K562 (cell line): ENCODE data around the gene LOXHD1. TPM values are rescaled to one million over a fixed set of nuclear protein-coding genes. Genes with fewer than 3 reads are reported as not detected.

Experiments used
- ATAC-seq: fragments of 200-7000 bp; cut with Tn5 transposase; 3 replicates; pipeline ENCODE4 v1.9.1; 2020; ENCODE audit warnings: moderate library complexity
- BruUV-seq: library from RNA; stranded (reverse); fragments of 400-500 nt; replicated peaks from 2 replicates; lab custom pipeline; 2021; lab: Mats Ljungman, UMichigan
- CTCF ChIA-PET: fragments of 300-600 bp; formaldehyde crosslinking; extraction: SDS; loops from one replicate; lab custom pipeline; 2021; ENCODE audit warnings: low intra/inter-chr PET ratio; lab: Yijun Ruan, JAX
- POLR2A ChIA-PET: fragments of 300-600, 350-650 bp; sonication (Branson Sonifier 250); formaldehyde crosslinking; extraction: SDS; loops from one replicate; lab custom pipeline; 2021; ENCODE audit warnings: antibody characterized with exemption, inconsistent platforms; lab: Yijun Ruan, JAX
- DNase-seq, 4 experiments: peaks; one replicate each; pipeline versions ENCODE4 v3.0.0 to v3.0.0-alpha.2; 2011 to 2018; ENCODE audit warnings: low spot score in 3 of 4, mixed read lengths in 3 of 4; ENCODE audit errors: extremely low read depth in 1 of 4
- FAIRE-seq: peaks from 2 replicates; lab custom pipeline; 2011; peaks lifted over from hg19 to GRCh38; lab: Jason Lieb, UNC
- H2AFZ ChIP-seq: 2 replicates; pipeline ENCODE4 v1.6.0; 2011; ENCODE audit warnings: low read depth, low read length, control low read depth, inconsistent platforms
- H3K27ac ChIP-seq: fragments of 200-600 bp; 3 replicates; pipeline ENCODE4 v1.8.0; 2011; ENCODE audit warnings: low read depth, mild to moderate bottlenecking, control low read depth, inconsistent platforms, low read length, moderate library complexity, mixed read lengths; ENCODE audit errors: extremely low read depth
- H3K27me3 ChIP-seq, 2 experiments: fragments of 300-600 bp in 1 of 2; 2 replicates in 1 of 2; 3 replicates in 1 of 2; pipeline versions ENCODE4 v1.6.0 to v1.8.0; 2011; ENCODE audit warnings: inconsistent platforms in 2 of 2, low read length in 2 of 2, mild to moderate bottlenecking in 1 of 2, mixed read lengths in 1 of 2, moderate library complexity in 1 of 2; ENCODE audit not compliant: control insufficient read depth in 2 of 2, insufficient read depth in 2 of 2
- H3K36me3 ChIP-seq: fragments of 300-600 bp; 3 replicates; pipeline ENCODE4 v1.8.0; 2011; ENCODE audit warnings: mild to moderate bottlenecking, low read length, inconsistent platforms; ENCODE audit not compliant: control insufficient read depth, insufficient read depth
- H3K4me1 ChIP-seq, 2 experiments: fragments of 200-600 bp in 1 of 2; replicated peaks in 1 of 2; 2 replicates in 1 of 2; 3 replicates in 1 of 2; pipeline versions ENCODE4 v1.5.1 to v1.8.0; 2011; ENCODE audit warnings: inconsistent platforms in 2 of 2, low read length in 2 of 2, mild to moderate bottlenecking in 1 of 2, mixed read lengths in 1 of 2, moderate library complexity in 1 of 2; ENCODE audit not compliant: control insufficient read depth in 2 of 2, insufficient read depth in 2 of 2
- H3K4me2 ChIP-seq: 2 replicates; pipeline ENCODE4 v1.6.1; 2011; ENCODE audit warnings: low read length, control low read depth, inconsistent platforms, mixed read lengths; ENCODE audit not compliant: insufficient read depth
- H3K4me3 ChIP-seq: fragments of 200-600 bp; sonication (generic), shearing (Covaris generic); 2 replicates; pipeline ENCODE4 v1.5.1; 2016; ENCODE audit warnings: control low read depth, inconsistent platforms
- H3K79me2 ChIP-seq: fragments of 200-600 bp; 3 replicates; pipeline ENCODE4 v1.8.0; 2011; ENCODE audit warnings: low read length, inconsistent platforms; ENCODE audit not compliant: control insufficient read depth, insufficient read depth
- H3K9ac ChIP-seq, 2 experiments: 2 replicates each; pipeline versions ENCODE4 v1.6.0 to v1.6.1; 2011; ENCODE audit warnings: low read depth in 2 of 2, low read length in 2 of 2, control low read depth in 1 of 2, inconsistent platforms in 1 of 2, mild to moderate bottlenecking in 1 of 2, mixed read lengths in 1 of 2; ENCODE audit not compliant: insufficient read depth in 1 of 2
- H3K9me1 ChIP-seq: one replicate; pipeline ENCODE4 v1.6.0; 2011; ENCODE audit warnings: inconsistent platforms, mild to moderate bottlenecking, low read length, moderate library complexity; ENCODE audit not compliant: control insufficient read depth, insufficient read depth
- H3K9me3 ChIP-seq: replicated peaks from 2 replicates; pipeline ENCODE4 v1.5.1; 2011; ENCODE audit warnings: low read depth, low read length, inconsistent platforms; ENCODE audit not compliant: control insufficient read depth, insufficient read depth
- H4K20me1 ChIP-seq: replicated peaks from 2 replicates; pipeline ENCODE4 v1.6.1; 2011; ENCODE audit warnings: low read length, inconsistent platforms, mixed read lengths; ENCODE audit not compliant: control insufficient read depth, insufficient read depth
- CEBPG ChIP-seq, 3 experiments: fragments of 200-800 bp in 1 of 3; sonication (Bioruptor generic) in 1 of 3; sonication (generic) in 1 of 3; formaldehyde crosslinking in 1 of 3; IDR thresholded peaks in 2 of 3; conservative IDR thresholded peaks in 1 of 3; 2 replicates each; pipeline versions ENCODE4 v1.6.1 to v1.8.0; 2016 to 2022; ENCODE audit warnings: missing compliant biosample characterization in 2 of 3, missing genetic modification characterization in 2 of 3, mild to moderate bottlenecking in 1 of 3, missing genetic modification reagents in 1 of 3
- FOXP4 ChIP-seq: sonication (generic); formaldehyde crosslinking; IDR thresholded peaks from 2 replicates; pipeline ENCODE4 v1.8.0; 2022; ENCODE audit warnings: mild to moderate bottlenecking, missing genetic modification reagents, borderline replicate concordance
- MEF2D ChIP-seq: conservative IDR thresholded peaks from 2 replicates; pipeline ENCODE4 v1.6.1; 2016; ENCODE audit warnings: low read depth, missing genetic modification characterization, missing compliant biosample characterization
- USF1 ChIP-seq: sonication (generic); formaldehyde crosslinking; IDR thresholded peaks from 2 replicates; pipeline ENCODE4 v1.9.0; 2022; ENCODE audit warnings: mild to moderate bottlenecking, missing genetic modification reagents
- WGBS: fragments of 100-300 bp; shearing (Covaris generic); methylation state at CpG from one replicate; pipeline ENCODE4 v1.1.6; 2016; ENCODE audit warnings: low coverage, mixed read lengths; ENCODE audit not compliant: insufficient coverage; ENCODE audit errors: missing lambda C conversion rate; 5-methylcytosine and 5-hydroxymethylcytosine counted together
- in situ Hi-C: fragments of 300-500 bp; cut with MboI; formaldehyde crosslinking; loops from 4 replicates; pipeline ENCODE4 v1.15.0; 2018; ENCODE audit warnings: inconsistent platforms, mixed read lengths
- intact Hi-C: fragments of 100-400 bp; cut with micrococcal nuclease; formaldehyde crosslinking; loops from 2 replicates; pipeline ENCODE4 v1.14.2; 2022
- polyA plus RNA-seq, 8 experiments: library from polyadenylated mRNA; depleted of rRNA in 4 of 8; stranded (reverse) in 5 of 8; unstranded in 3 of 8; fragments of >200 nt; fragmentation: Nextera tagmentation in 2 of 8; fragmentation: Illumina TruSeq in 1 of 8; extraction: Ambion mirVana in 2 of 8; extraction: Trizol in 1 of 8; gene quantifications; 2 replicates each; pipeline versions ENCODE4 v1.2.1 to v1.2.3, GENCODE V29; 2011 to 2014; ENCODE audit warnings: inconsistent platforms in 1 of 8, missing spikeins in 1 of 8
- total RNA-seq, 7 experiments: library from RNA; depleted of rRNA in 6 of 7; stranded (reverse); fragments of >200 nt in 6 of 7; fragmentation: Illumina TruSeq in 2 of 7; extraction: Trizol in 2 of 7; gene quantifications; 2 replicates each; pipeline versions ENCODE4 v1.2.1 to v1.2.3, GENCODE V29; 2011 to 2021; ENCODE audit warnings: low replicate concordance in 1 of 7

LOXHD1 gene
- total and polyA plus RNA-seq, 9 of the 15 experiments (the other 6 are each of a cell fraction or from before 2014, with no cell fraction given): not detected

GRCh38 chr18:46659484-46659883, 2.5 kb upstream of the LOXHD1 start:
- in situ Hi-C loops: loop anchor here (5.0 to 10.0 kb wide), 2 partner anchors 375 to 512 kb away; no protein-coding TSS in a partner anchor
- Histone ChIP-seq H3K9me1 (no peaks in the 10 kb centered on the region), H3K36me3 (no peaks in the 10 kb centered on the region)

More at GRCh38 chr18:46659484-46659883, 2.5 kb upstream of the LOXHD1 start:
- Histone ChIP-seq H3K4me1 (peaks cover 0 to 4% of the 10 kb centered on the region in 2 experiments; a peak in 2 of 5 replicates), H3K4me2 (no peak overlapping the region), H3K9ac (no peak overlapping the region), H3K27me3 (peaks cover 0 to 10% of the 10 kb centered on the region in 2 experiments; a peak in 2 of 5 replicates), H3K9me3 (no peaks in the 10 kb centered on the region), H3K79me2 (no peaks in the 10 kb centered on the region), H3K4me3 (no peak overlapping the region), H4K20me1 (no peaks in the 10 kb centered on the region), H3K27ac (no peak overlapping the region), H2AFZ (no peak overlapping the region)
- DNase-seq (no peak), ATAC-seq (no peak), FAIRE-seq (no peak)
- ChIA-PET CTCF (no interaction called here), POLR2A (no interaction called here)
- WGBS: 2% methylated on average over 3 of the region's 3 CpGs
- no peak for TF ChIP-seq FOXP4 (CRISPR knock-in tag)
- no peak for TF ChIP-seq MEF2D (tag)
- TF ChIP-seq USF1: no peak
- no peak for TF ChIP-seq CEBPG (CRISPR knock-in tag; IDR thresholded peaks at IDR 0.05)
- no peak for TF ChIP-seq CEBPG (tag; conservative IDR thresholded peaks at IDR 0.05 in 1 of 2, IDR thresholded peaks at IDR 0.05 in 1 of 2)
- no TSS peak for BruUV-seq
- intact Hi-C loops: loop anchor here (2.0 kb wide), 2 partner anchors 379 to 511 kb away; no protein-coding TSS in a partner anchor
